HG03097 (cell line): Measurements from ENCODE around the gene DPF3.
"Not testable (repeated sequence)": the region's sequence is repeated elsewhere in the genome, so short reads cannot be mapped to it uniquely, and the experiment has no call there.

Experiments
- ATAC-seq: cut with Tn5 transposase; IDR thresholded peaks from one replicate; pipeline ENCODE4 v1.9.1; 2021; ENCODE audit not compliant: unreplicated experiment, low FRiP score

The DPF3 gene

GRCh38 chr14:72776701-72777261 lies 117.1 kb downstream of the DPF3 start:
- no peak for ATAC-seq

GRCh38 chr14:72775923-72776554 lies 117.9 kb downstream of the DPF3 start:
- ATAC-seq: no peak

GRCh38 chr14:72774894-72775620 lies 118.8 kb downstream of the DPF3 start:
- no peak for ATAC-seq

- ATAC-seq: no peak
Measured at GRCh38 chr14:72774141-72774540, 119.8 kb downstream of the DPF3 start.

- no peak for ATAC-seq
Measured at GRCh38 chr14:72771561-72771960, 122.3 kb downstream of the DPF3 start.

GRCh38 chr14:72766296-72766695 lies 127.6 kb downstream of the DPF3 start:
- no peak for ATAC-seq

- ATAC-seq: no peak
Measured at GRCh38 chr14:72763892-72764291, 130.0 kb downstream of the DPF3 start.

GRCh38 chr14:72759670-72760069 lies 134.2 kb downstream of the DPF3 start:
- no peak for ATAC-seq

GRCh38 chr14:72758993-72759392 lies 134.9 kb downstream of the DPF3 start:
- no peak for ATAC-seq

GRCh38 chr14:72758420-72758819 lies 135.5 kb downstream of the DPF3 start:
- ATAC-seq: no peak

- ATAC-seq: no peak
Measured at GRCh38 chr14:72756967-72757366, 136.9 kb downstream of the DPF3 start.

- ATAC-seq: no peak
Measured at GRCh38 chr14:72755766-72756165, 138.1 kb downstream of the DPF3 start.

- no peak for ATAC-seq
Measured at GRCh38 chr14:72754949-72755348, 139.0 kb downstream of the DPF3 start.

GRCh38 chr14:72753879-72754400 lies 140.0 kb downstream of the DPF3 start:
- ATAC-seq: no peak

- no peak for ATAC-seq
Measured at GRCh38 chr14:72753044-72753710, 140.7 kb downstream of the DPF3 start.

GRCh38 chr14:72752034-72752412 lies 141.9 kb downstream of the DPF3 start:
- no peak for ATAC-seq

GRCh38 chr14:72751276-72752033 lies 142.4 kb downstream of the DPF3 start:
- no peak for ATAC-seq

GRCh38 chr14:72748921-72749320 lies 145.0 kb downstream of the DPF3 start:
- ATAC-seq: not testable (repeated sequence)

GRCh38 chr14:72747652-72748051 lies 146.2 kb downstream of the DPF3 start:
- ATAC-seq: no peak
